ENCODE data around the gene KRCC1.

Gene KRCC1

DNA sequence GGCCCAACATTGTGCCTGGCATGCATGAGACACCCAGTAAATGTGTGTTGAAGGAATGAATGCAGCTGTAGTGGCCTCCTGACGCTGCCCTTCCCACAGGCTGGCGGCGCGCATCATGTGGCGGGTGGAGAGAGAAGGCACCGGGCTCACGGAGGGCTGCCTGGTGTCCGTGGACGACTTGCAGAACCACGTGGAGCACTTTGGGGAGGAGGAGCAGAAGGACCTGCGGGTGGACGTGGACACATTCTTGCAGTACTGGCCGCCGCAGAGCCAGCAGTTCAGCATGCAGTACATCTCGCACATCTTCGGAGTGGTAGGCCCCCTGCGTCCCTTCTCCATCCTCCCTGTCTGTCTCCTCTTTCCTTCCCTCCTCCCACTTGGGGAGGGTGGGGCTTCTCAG lies 32.2 kb upstream of the KRCC1 start:
- Histone ChIP-seq H3K4me1 (ENCODE audit: control insufficient read depth, low read length) (no peaks in the 10 kb centered on the region), H3F3A (ENCODE audit: control insufficient read depth, insufficient read depth) (no peaks in the 10 kb centered on the region), H3K9me2 (replicated peaks; ENCODE audit: control insufficient read depth, low read length) (no peaks in the 10 kb centered on the region), H3K9me3 (ENCODE audit: control insufficient read depth, insufficient read depth, low read length) (no peaks in the 10 kb centered on the region), H3K4me2 (ENCODE audit: low read length) (no peak overlapping the region), H3K36me3 (ENCODE audit: control insufficient read depth, low read length) (no peaks in the 10 kb centered on the region), H3K27me3 (ENCODE audit: control insufficient read depth, low read length) (no peaks in the 10 kb centered on the region), H3K4me3 (ENCODE audit: low read length) (no peak overlapping the region), H3K27ac (ENCODE audit: low read depth, low read length) (no peak overlapping the region), H4K20me1 (ENCODE audit: control insufficient read depth, insufficient read depth, low read depth, low read length) (no peaks in the 10 kb centered on the region), H3K79me2 (ENCODE audit: control insufficient read depth, low read length) (no peaks in the 10 kb centered on the region)
- no peak for TF ChIP-seq EZH2phosphoT487 (IDR thresholded peaks at IDR 0.05; ENCODE audit: borderline replicate concordance, low read length)
- TF ChIP-seq, protein P1, sequence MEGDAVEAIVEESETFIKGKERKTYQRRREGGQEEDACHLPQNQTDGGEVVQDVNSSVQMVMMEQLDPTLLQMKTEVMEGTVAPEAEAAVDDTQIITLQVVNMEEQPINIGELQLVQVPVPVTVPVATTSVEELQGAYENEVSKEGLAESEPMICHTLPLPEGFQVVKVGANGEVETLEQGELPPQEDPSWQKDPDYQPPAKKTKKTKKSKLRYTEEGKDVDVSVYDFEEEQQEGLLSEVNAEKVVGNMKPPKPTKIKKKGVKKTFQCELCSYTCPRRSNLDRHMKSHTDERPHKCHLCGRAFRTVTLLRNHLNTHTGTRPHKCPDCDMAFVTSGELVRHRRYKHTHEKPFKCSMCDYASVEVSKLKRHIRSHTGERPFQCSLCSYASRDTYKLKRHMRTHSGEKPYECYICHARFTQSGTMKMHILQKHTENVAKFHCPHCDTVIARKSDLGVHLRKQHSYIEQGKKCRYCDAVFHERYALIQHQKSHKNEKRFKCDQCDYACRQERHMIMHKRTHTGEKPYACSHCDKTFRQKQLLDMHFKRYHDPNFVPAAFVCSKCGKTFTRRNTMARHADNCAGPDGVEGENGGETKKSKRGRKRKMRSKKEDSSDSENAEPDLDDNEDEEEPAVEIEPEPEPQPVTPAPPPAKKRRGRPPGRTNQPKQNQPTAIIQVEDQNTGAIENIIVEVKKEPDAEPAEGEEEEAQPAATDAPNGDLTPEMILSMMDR (IDR thresholded peaks at IDR 0.05; ENCODE audit: low read depth, low read length, poor library complexity, severe bottlenecking) = no peak

DNA sequence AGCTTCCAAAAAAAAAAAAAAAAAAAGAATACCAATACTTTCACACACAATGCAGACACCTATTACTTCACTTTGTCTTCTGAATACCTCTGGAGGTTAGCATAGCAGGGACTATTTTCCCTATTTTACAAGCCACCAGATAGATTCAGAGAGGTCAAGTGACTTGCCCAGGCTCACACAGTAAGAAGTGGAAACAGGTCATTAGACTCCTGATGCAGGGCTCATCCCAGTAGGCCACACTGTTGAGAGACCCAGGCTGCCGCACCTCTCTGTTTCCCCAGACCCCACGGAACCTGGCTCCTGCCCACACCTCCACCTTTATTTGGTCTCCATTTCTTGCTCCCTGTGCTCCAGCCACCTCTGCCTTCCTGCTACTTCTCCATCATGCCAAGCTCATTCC lies 31.5 kb upstream of the KRCC1 start:
- no peaks in the 10 kb centered on the region for H3K36me3 ChIP-seq (ENCODE audit: control insufficient read depth, low read length)
- no peak overlapping the region for H3K4me3 ChIP-seq (ENCODE audit: low read length)
- no peak overlapping the region for H3K27ac ChIP-seq (ENCODE audit: low read depth, low read length)
- H3K27me3 ChIP-seq (ENCODE audit: control insufficient read depth, low read length) = no peaks in the 10 kb centered on the region
- H4K20me1 ChIP-seq (ENCODE audit: control insufficient read depth, insufficient read depth, low read depth, low read length) = no peaks in the 10 kb centered on the region
- H3K9me2 ChIP-seq (replicated peaks; ENCODE audit: control insufficient read depth, low read length) = no peaks in the 10 kb centered on the region
- no peaks in the 10 kb centered on the region for H3K4me1 ChIP-seq (ENCODE audit: control insufficient read depth, low read length)
- TF ChIP-seq, protein P1 (IDR thresholded peaks at IDR 0.05; ENCODE audit: low read depth, low read length, poor library complexity, severe bottlenecking) = no peak
- TF ChIP-seq EZH2phosphoT487 (IDR thresholded peaks at IDR 0.05; ENCODE audit: borderline replicate concordance, low read length) = no peak
- no peaks in the 10 kb centered on the region for H3K9me3 ChIP-seq (ENCODE audit: control insufficient read depth, insufficient read depth, low read length)
- H3K79me2 ChIP-seq (ENCODE audit: control insufficient read depth, low read length) = no peaks in the 10 kb centered on the region
- H3K4me2 ChIP-seq (ENCODE audit: low read length) = no peak overlapping the region
- no peaks in the 10 kb centered on the region for H3F3A ChIP-seq (ENCODE audit: control insufficient read depth, insufficient read depth)

DNA sequence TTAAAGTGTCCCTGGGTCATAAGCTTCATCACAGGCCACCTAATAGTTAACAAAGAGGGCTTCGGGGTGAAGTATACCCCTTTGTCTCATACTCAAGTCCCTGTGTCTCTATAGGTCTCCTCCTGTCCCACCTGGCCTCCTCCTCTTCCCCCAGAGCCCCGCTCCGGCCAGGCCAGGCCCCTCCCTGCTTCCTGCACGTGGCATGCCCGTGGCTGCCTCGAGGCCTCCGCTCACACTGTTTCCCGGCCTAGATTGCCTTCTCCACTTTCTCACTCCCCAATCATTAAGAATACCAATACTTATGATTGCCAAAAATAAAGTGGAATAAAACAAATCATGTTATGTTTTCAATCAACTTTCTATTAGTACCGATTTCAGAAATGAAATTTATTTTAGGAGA lies 30.8 kb upstream of the KRCC1 start:
- H3K79me2 ChIP-seq (ENCODE audit: control insufficient read depth, low read length) = no peaks in the 10 kb centered on the region
- H3K36me3 ChIP-seq (ENCODE audit: control insufficient read depth, low read length) = no peaks in the 10 kb centered on the region
- H4K20me1 ChIP-seq (ENCODE audit: control insufficient read depth, insufficient read depth, low read depth, low read length) = no peaks in the 10 kb centered on the region
- H3K27me3 ChIP-seq (ENCODE audit: control insufficient read depth, low read length) = no peaks in the 10 kb centered on the region
- no peaks in the 10 kb centered on the region for H3K4me1 ChIP-seq (ENCODE audit: control insufficient read depth, low read length)
- H3K4me2 ChIP-seq (ENCODE audit: low read length) = no peak overlapping the region
- H3K9me3 ChIP-seq (ENCODE audit: control insufficient read depth, insufficient read depth, low read length) = no peaks in the 10 kb centered on the region
- H3K27ac ChIP-seq (ENCODE audit: low read depth, low read length) = no peak overlapping the region
- no peak overlapping the region for H3K4me3 ChIP-seq (ENCODE audit: low read length)
- H3K9me2 ChIP-seq (replicated peaks; ENCODE audit: control insufficient read depth, low read length) = no peaks in the 10 kb centered on the region
- no peak for TF ChIP-seq EZH2phosphoT487 (IDR thresholded peaks at IDR 0.05; ENCODE audit: borderline replicate concordance, low read length)
- TF ChIP-seq, protein P1 (IDR thresholded peaks at IDR 0.05; ENCODE audit: low read depth, low read length, poor library complexity, severe bottlenecking) = no peak
- no peaks in the 10 kb centered on the region for H3F3A ChIP-seq (ENCODE audit: control insufficient read depth, insufficient read depth)

DNA sequence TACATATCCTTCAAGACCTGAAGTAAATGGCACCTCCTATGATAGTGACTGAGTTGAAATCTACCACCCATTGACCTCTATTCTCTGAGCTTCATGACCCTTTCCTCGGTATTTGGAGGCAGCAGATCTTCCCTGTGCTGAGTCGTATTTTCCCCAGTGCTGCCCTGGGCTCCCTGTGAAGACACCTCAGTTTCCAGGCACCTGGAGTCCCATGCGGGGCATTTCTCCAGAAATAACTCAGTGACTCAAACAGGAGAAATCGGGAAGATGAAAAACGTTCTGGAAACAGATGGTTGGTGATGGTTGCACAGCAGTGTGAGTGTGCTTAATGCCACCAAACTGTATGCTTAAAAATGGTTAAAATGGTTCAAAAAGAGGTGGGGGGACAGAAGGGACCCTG lies 30.0 kb upstream of the KRCC1 start:
- H3K27ac ChIP-seq (ENCODE audit: low read depth, low read length) = no peak overlapping the region
- no peaks in the 10 kb centered on the region for H3K9me3 ChIP-seq (ENCODE audit: control insufficient read depth, insufficient read depth, low read length)
- no peak overlapping the region for H3K4me2 ChIP-seq (ENCODE audit: low read length)
- H3K4me3 ChIP-seq (ENCODE audit: low read length) = no peak overlapping the region
- no peaks in the 10 kb centered on the region for H3K4me1 ChIP-seq (ENCODE audit: control insufficient read depth, low read length)
- H3K9me2 ChIP-seq (replicated peaks; ENCODE audit: control insufficient read depth, low read length) = no peaks in the 10 kb centered on the region
- no peak for TF ChIP-seq EZH2phosphoT487 (IDR thresholded peaks at IDR 0.05; ENCODE audit: borderline replicate concordance, low read length)
- TF ChIP-seq, protein P1 (IDR thresholded peaks at IDR 0.05; ENCODE audit: low read depth, low read length, poor library complexity, severe bottlenecking) = no peak
- H3K36me3 ChIP-seq (ENCODE audit: control insufficient read depth, low read length) = no peaks in the 10 kb centered on the region
- no peaks in the 10 kb centered on the region for H4K20me1 ChIP-seq (ENCODE audit: control insufficient read depth, insufficient read depth, low read depth, low read length)
- H3K27me3 ChIP-seq (ENCODE audit: control insufficient read depth, low read length) = no peaks in the 10 kb centered on the region
- no peaks in the 10 kb centered on the region for H3K79me2 ChIP-seq (ENCODE audit: control insufficient read depth, low read length)
- H3F3A ChIP-seq (ENCODE audit: control insufficient read depth, insufficient read depth) = no peaks in the 10 kb centered on the region
